ENCODE measurements around the gene CST3.
"Not testable (repeated sequence)": the region's sequence is repeated elsewhere in the genome, so short reads cannot be mapped to it uniquely, and the experiment has no call there.

Gene CST3

DNA sequence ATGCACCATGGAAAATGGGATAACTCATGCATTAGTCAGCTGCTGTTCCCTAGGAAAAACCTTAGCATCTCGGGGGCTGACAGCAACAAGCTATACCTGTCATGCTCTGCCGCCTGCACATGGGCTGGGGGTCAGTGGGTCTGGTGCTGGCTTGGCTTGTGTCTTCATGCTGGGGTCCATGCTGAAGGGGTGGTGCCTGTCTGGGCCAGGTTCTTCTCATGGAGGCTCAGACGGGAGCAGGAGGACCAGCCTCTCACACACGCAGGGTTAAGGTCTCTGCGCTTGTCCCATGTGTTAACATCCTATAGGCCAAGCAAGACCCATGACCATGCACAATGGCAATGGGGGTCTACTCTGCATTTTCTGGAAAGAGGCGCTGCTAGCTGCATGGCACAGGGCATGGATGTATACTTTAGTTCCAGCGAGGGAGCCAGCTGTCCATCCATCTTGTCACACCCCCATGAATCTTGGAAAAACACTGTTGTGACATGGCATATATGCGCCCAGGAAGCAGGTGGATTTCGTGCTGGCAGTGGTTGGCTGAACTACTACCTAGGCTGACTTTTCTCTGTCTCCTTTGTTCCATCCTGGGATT lies 24.6 kb upstream of the CST3 start:
- no peak for TF ChIP-seq SPI1 (IDR thresholded peaks at IDR 0.05; ENCODE audit: borderline replicate concordance, low read depth)
- no peak for TF ChIP-seq POLR2AphosphoS5 (IDR thresholded peaks at IDR 0.05; ENCODE audit: low read depth)
- no peak for TF ChIP-seq GABPA (IDR thresholded peaks at IDR 0.05; ENCODE audit: low read depth)
- TF ChIP-seq, protein P1, sequence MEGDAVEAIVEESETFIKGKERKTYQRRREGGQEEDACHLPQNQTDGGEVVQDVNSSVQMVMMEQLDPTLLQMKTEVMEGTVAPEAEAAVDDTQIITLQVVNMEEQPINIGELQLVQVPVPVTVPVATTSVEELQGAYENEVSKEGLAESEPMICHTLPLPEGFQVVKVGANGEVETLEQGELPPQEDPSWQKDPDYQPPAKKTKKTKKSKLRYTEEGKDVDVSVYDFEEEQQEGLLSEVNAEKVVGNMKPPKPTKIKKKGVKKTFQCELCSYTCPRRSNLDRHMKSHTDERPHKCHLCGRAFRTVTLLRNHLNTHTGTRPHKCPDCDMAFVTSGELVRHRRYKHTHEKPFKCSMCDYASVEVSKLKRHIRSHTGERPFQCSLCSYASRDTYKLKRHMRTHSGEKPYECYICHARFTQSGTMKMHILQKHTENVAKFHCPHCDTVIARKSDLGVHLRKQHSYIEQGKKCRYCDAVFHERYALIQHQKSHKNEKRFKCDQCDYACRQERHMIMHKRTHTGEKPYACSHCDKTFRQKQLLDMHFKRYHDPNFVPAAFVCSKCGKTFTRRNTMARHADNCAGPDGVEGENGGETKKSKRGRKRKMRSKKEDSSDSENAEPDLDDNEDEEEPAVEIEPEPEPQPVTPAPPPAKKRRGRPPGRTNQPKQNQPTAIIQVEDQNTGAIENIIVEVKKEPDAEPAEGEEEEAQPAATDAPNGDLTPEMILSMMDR (IDR thresholded peaks at IDR 0.05; ENCODE audit: insufficient read depth, low read length), result no peak
- TF ChIP-seq, protein P2, sequence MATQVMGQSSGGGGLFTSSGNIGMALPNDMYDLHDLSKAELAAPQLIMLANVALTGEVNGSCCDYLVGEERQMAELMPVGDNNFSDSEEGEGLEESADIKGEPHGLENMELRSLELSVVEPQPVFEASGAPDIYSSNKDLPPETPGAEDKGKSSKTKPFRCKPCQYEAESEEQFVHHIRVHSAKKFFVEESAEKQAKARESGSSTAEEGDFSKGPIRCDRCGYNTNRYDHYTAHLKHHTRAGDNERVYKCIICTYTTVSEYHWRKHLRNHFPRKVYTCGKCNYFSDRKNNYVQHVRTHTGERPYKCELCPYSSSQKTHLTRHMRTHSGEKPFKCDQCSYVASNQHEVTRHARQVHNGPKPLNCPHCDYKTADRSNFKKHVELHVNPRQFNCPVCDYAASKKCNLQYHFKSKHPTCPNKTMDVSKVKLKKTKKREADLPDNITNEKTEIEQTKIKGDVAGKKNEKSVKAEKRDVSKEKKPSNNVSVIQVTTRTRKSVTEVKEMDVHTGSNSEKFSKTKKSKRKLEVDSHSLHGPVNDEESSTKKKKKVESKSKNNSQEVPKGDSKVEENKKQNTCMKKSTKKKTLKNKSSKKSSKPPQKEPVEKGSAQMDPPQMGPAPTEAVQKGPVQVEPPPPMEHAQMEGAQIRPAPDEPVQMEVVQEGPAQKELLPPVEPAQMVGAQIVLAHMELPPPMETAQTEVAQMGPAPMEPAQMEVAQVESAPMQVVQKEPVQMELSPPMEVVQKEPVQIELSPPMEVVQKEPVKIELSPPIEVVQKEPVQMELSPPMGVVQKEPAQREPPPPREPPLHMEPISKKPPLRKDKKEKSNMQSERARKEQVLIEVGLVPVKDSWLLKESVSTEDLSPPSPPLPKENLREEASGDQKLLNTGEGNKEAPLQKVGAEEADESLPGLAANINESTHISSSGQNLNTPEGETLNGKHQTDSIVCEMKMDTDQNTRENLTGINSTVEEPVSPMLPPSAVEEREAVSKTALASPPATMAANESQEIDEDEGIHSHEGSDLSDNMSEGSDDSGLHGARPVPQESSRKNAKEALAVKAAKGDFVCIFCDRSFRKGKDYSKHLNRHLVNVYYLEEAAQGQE (IDR thresholded peaks at IDR 0.05; ENCODE audit: insufficient replicate concordance, low read depth), result no peak
- H3K4me3 ChIP-seq (replicated peaks; ENCODE audit: insufficient read depth, low read length), result no peak overlapping the region
- DNase-seq (ENCODE audit: low read depth in 1 of 2, low spot score in 1 of 2), result no peak
- no peaks in the 10 kb centered on the region for H3K27me3 ChIP-seq (ENCODE audit: insufficient read depth, poor library complexity, severe bottlenecking)
- no peak overlapping the region for H3K27ac ChIP-seq (replicated peaks)

DNA sequence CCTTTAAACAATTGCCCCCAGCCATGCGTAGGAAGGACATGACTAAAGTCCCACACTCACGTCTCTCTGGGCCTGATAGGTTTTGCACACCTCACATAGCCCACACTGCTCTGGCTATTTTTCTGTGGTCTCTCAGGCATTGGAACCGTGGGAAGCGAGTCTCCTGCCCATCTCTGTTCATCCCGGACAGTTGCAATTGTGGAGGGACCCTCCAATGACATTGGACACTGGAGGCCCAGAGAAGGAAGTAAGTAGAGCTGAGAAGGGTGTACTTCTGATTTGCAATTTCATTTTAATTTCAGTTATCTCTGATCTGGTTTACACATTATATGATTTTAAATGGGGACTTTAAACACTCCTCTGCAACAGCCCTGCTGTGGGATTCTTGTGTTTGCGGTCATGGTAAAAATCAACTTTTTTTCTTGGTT lies 23.3 kb upstream of the CST3 start:
- DNase-seq (ENCODE audit: low read depth in 1 of 2, low spot score in 1 of 2), result no peak
- Histone ChIP-seq H3K4me3 (replicated peaks; ENCODE audit: insufficient read depth, low read length) (no peak overlapping the region), H3K27ac (replicated peaks) (no peak overlapping the region), H3K27me3 (ENCODE audit: insufficient read depth, poor library complexity, severe bottlenecking) (no peaks in the 10 kb centered on the region)
- TF ChIP-seq, protein P1 (IDR thresholded peaks at IDR 0.05; ENCODE audit: insufficient read depth, low read length), result no peak
- TF ChIP-seq, protein P2 (IDR thresholded peaks at IDR 0.05; ENCODE audit: insufficient replicate concordance, low read depth), result no peak
- TF ChIP-seq GABPA (IDR thresholded peaks at IDR 0.05; ENCODE audit: low read depth), result no peak
- TF ChIP-seq POLR2AphosphoS5 (IDR thresholded peaks at IDR 0.05; ENCODE audit: low read depth), result no peak
- no peak for TF ChIP-seq SPI1 (IDR thresholded peaks at IDR 0.05; ENCODE audit: borderline replicate concordance, low read depth)

DNA sequence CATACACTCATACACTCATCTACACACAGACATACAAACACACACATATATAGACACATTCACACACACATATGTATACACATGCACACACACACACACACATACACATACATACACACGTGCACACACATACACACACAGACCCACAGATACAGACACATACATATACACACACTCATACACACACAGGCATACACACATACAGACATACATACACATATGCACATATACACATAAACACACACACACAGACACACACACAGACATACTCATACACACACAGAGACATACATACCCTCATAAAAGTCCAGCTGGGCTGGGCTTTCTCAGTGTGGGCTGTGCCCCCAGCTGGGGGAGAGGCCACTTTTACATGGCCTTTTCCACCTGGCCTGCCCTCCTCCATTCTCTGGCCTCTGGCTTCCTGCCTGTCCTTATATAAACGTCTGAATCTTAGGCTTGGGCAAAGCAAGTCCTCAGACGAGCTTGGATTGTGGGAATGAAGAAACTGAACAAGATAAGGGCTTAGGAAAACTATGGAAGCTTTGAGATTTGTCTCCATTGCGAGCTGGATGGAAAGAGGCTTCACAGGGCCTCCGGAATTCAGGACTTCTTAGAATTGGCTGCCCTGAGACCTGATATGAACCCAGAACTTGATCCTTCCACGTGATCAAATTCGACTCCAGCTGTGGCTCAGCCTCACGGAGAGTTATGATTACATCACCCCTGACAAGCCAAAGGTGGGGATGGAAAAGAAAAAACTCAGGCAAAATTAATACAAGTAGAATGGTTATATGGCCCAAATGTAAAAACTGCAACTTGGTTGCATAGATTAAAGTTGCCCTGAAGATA lies 22.5 kb upstream of the CST3 start:
- TF ChIP-seq, protein P2 (IDR thresholded peaks at IDR 0.05; ENCODE audit: insufficient replicate concordance, low read depth), result no peak
- no peak for TF ChIP-seq GABPA (IDR thresholded peaks at IDR 0.05; ENCODE audit: low read depth)
- TF ChIP-seq SPI1 (IDR thresholded peaks at IDR 0.05; ENCODE audit: borderline replicate concordance, low read depth), result no peak
- H3K27ac ChIP-seq (replicated peaks), result no peak overlapping the region
- H3K27me3 ChIP-seq (ENCODE audit: insufficient read depth, poor library complexity, severe bottlenecking), result no peaks in the 10 kb centered on the region
- no peak overlapping the region for H3K4me3 ChIP-seq (replicated peaks; ENCODE audit: insufficient read depth, low read length)
- DNase-seq (ENCODE audit: low read depth in 1 of 2, low spot score in 1 of 2), result no peak

DNA sequence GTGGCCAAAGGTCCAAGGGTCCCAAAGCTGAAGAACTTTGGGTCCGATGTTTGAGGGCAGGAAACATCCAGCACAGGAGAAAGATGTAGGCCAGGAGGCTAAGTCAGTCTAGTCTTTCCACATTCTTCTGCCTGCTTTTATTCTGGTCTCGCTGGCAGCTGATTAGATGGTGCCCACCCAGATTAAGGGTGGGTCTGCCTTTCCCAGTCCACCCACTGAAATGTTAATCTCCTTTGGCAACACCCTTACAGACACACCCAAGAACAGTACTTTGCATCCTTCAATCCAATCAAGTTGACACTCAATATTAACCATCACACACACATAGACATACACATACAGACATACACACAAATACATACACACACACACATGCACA lies 21.8 kb upstream of the CST3 start:
- not testable (repeated sequence) for H3K4me3 ChIP-seq (replicated peaks; ENCODE audit: insufficient read depth, low read length); H3K27ac ChIP-seq (replicated peaks); H3K27me3 ChIP-seq (ENCODE audit: insufficient read depth, poor library complexity, severe bottlenecking); DNase-seq (ENCODE audit: low read depth in 1 of 2, low spot score in 1 of 2)
